GM10266 (cell line): ENCODE results near the gene LAMA2.

ENCODE experiments used
- DNase-seq: peaks from one replicate; pipeline ENCODE4 v3.0.0; 2012; ENCODE audit errors: extremely low spot score
- CTCF ChIP-seq: IDR thresholded peaks from 2 replicates; pipeline ENCODE4 v1.5.1; 2012; ENCODE audit warnings: mild to moderate bottlenecking, low read depth; ENCODE audit not compliant: control insufficient read depth, insufficient read depth; ENCODE audit errors: missing control alignments

LAMA2 gene

GRCh38 chr6:129432738-129433137 lies 549.8 kb downstream of the LAMA2 start:
- TF ChIP-seq CTCF, result no peak
- no peak for DNase-seq

DNA sequence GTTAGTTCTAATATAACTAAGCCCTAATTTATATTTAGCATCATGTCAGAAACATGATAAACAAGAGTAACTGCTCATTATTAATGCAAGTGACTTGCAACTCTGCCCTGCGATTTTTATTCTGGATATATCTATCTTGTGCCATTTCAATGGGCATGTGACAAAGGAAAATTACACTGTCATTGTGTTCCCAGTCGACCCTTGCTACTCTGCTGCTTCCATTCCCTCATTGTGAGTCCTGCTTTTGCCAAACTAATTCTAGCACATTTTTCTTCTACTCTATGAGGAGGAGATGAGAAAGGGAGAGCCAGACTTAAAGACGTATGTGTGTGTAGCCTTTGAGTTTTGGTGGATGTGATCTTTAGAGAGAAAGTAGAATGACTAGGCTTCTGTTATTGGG lies 551.2 kb downstream of the LAMA2 start:
- TF ChIP-seq CTCF, result no peak
- no peak for DNase-seq

DNA sequence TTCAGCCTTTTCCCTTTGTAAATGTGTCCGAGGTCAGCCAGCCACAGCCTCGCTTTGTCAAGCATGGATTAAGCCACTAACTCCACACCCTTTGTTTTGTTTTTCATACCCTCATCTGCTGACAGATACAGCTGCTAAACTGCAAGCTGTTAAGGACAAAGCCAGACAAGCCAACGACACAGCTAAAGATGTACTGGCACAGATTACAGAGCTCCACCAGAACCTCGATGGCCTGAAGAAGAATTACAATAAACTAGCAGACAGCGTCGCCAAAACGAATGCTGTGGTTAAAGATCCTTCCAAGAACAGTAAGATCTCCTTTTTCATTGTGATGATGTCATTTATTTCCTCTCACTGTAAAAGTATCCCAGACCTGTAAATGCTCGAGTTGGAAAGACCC lies 557.8 kb downstream of the LAMA2 start:
- DNase-seq, result no peak

GRCh38 chr6:129444683-129445082 lies 561.7 kb downstream of the LAMA2 start:
- no peak for TF ChIP-seq CTCF
- DNase-seq, result no peak

More for the DNA sequence above, 557.8 kb downstream of the LAMA2 start:
- TF ChIP-seq CTCF, result no peak

DNA sequence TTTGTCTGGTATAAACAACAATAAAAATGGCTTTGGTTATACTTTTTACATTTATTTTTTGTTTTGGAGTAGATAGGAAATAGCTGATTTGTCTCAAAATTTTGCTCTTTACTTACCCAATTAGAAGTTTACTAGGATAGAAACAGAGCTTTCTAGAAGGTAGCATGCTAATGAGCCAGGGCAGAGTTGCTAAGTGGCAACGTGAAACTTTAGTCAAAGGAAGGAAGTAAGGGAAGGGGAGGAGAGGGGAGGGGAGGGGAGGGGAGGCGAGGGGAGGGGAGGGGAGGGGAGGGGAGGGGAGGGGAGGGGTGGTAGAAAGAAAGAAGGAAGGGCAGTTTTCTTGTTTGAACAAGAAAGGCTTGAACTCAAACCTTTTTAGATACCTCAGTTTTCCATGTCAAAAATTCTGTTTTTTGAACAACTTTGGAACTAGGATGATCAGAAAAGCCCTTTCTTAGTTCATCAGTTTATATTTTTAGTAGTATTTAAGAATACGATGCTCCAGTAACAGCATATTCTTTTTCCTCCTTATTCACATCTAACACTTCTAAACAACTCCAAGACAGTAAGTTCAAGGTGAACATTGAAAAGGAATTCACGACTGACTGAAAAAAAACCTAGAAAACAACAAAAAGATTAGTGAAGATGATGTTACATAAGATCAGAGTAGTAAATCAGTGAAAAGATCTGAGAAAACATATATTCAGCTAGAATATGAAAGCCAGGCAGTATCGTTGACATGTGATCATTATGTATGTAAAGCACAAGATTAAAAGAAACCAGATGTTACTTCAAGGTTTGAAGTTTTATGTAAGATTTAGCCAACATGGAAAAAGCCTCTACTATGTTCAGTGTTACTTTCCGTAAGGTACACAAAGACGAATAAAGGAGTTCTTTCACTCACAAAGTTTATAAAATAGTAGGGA lies 563.6 kb downstream of the LAMA2 start:
- no peak for TF ChIP-seq CTCF
- no peak for DNase-seq

- TF ChIP-seq CTCF, result no peak
- no peak for DNase-seq
Observed at GRCh38 chr6:129447198-129447565, 564.2 kb downstream of the LAMA2 start.

- DNase-seq, result peak; percentile 58
- no peak for TF ChIP-seq CTCF
Observed at GRCh38 chr6:129448965-129449364, 566.0 kb downstream of the LAMA2 start.
